H1 (cell line): ENCODE results near the gene GPRIN3. TPM values are rescaled to one million over a fixed set of nuclear protein-coding genes. Genes with fewer than 3 reads are reported as not detected.

ENCODE experiments used
- CTCF ChIA-PET: fragments of 300-600 bp; sonication (Branson Sonifier 250); formaldehyde crosslinking; loops from one replicate; lab custom pipeline; 2021; ENCODE audit not compliant: partially characterized antibody; lab: Charles Lee
- POLR2A ChIA-PET: fragments of 300-600 bp; sonication (Branson Sonifier 250); formaldehyde crosslinking; loops from one replicate; lab custom pipeline; 2021; ENCODE audit warnings: inconsistent platforms; ENCODE audit not compliant: partially characterized antibody; lab: Charles Lee
- DNase-seq, 2 experiments: peaks; one replicate each; pipeline versions ENCODE4 v3.0.0 to v3.0.0-alpha.2; 2010 to 2022; ENCODE audit warnings: low spot score in 2 of 2, low read depth in 1 of 2, mixed read lengths in 1 of 2
- FAIRE-seq: peaks from 2 replicates; lab custom pipeline; 2011; peaks lifted over from hg19 to GRCh38; lab: Jason Lieb, UNC
- H2AFZ ChIP-seq: 2 replicates; pipeline ENCODE4 v1.8.1; 2012; ENCODE audit warnings: low read length, inconsistent platforms
- H2AK5ac ChIP-seq: 2 replicates; pipeline ENCODE4 v1.6.1; 2013; ENCODE audit warnings: low read depth, low read length
- H2BK120ac ChIP-seq: replicated peaks from 2 replicates; pipeline ENCODE3; 2013; ENCODE audit warnings: low read depth, low read length, inconsistent platforms
- H2BK12ac ChIP-seq: 2 replicates; pipeline ENCODE4 v1.6.1; 2013; ENCODE audit warnings: low read depth, low read length
- H2BK15ac ChIP-seq: 2 replicates; pipeline ENCODE4 v1.6.1; 2013; ENCODE audit warnings: low read length
- H2BK20ac ChIP-seq: 2 replicates; pipeline ENCODE4 v1.6.1; 2013; ENCODE audit warnings: low read length
- H2BK5ac ChIP-seq: 2 replicates; pipeline ENCODE4 v1.6.1; 2013; ENCODE audit warnings: low read depth, low read length
- H3K14ac ChIP-seq: 2 replicates; pipeline ENCODE4 v1.6.1; 2013; ENCODE audit warnings: inconsistent platforms; ENCODE audit not compliant: insufficient read length
- H3K18ac ChIP-seq: 2 replicates; pipeline ENCODE4 v1.6.1; 2013; ENCODE audit warnings: low read length; ENCODE audit errors: extremely low read depth
- H3K23ac ChIP-seq: 2 replicates; pipeline ENCODE4 v1.6.1; 2013; ENCODE audit warnings: inconsistent platforms; ENCODE audit not compliant: insufficient read length
- H3K23me2 ChIP-seq: 2 replicates; pipeline ENCODE4 v1.6.1; 2013; ENCODE audit warnings: low read depth, low read length
- H3K27ac ChIP-seq: 2 replicates; pipeline ENCODE4 v1.6.1; 2011; ENCODE audit warnings: low read depth, low read length, inconsistent platforms
- H3K27me3 ChIP-seq, 4 experiments: replicated peaks in 1 of 4; 1 replicate in 1 of 4; 2 replicates in 3 of 4; pipeline versions ENCODE4 v1.6.1 to v1.8.1; 2011 to 2013; ENCODE audit warnings: low read length in 3 of 4, mild to moderate bottlenecking in 3 of 4, inconsistent platforms in 2 of 4, mixed read lengths in 2 of 4, moderate library complexity in 1 of 4; ENCODE audit not compliant: control insufficient read depth in 3 of 4, insufficient read depth in 3 of 4; ENCODE audit errors: extremely low read depth in 1 of 4
- H3K36me3 ChIP-seq, 4 experiments: 2 replicates each; pipeline versions ENCODE4 v1.6.1 to v1.8.1; 2011 to 2013; ENCODE audit warnings: mild to moderate bottlenecking in 4 of 4, low read length in 3 of 4, moderate library complexity in 2 of 4, control low read depth in 1 of 4, inconsistent platforms in 1 of 4; ENCODE audit not compliant: insufficient read depth in 4 of 4, control insufficient read depth in 2 of 4
- H3K4ac ChIP-seq: replicated peaks from 2 replicates; pipeline ENCODE3; 2013; ENCODE audit warnings: low read length, low read depth, mixed read lengths, inconsistent platforms; ENCODE audit not compliant: insufficient read length
- H3K4me1 ChIP-seq, 4 experiments: replicated peaks in 1 of 4; 1 replicate in 1 of 4; 2 replicates in 3 of 4; pipeline versions ENCODE4 v1.6.1 to v1.8.1; 2011 to 2013; ENCODE audit warnings: low read length in 3 of 4, inconsistent platforms in 2 of 4, mixed read lengths in 1 of 4; ENCODE audit not compliant: insufficient read depth in 4 of 4, control insufficient read depth in 3 of 4
- H3K4me2 ChIP-seq, 2 experiments: 2 replicates each; pipeline versions ENCODE4 v1.6.1 to v1.8.1; 2011 to 2013; ENCODE audit warnings: low read depth in 2 of 2, low read length in 2 of 2, control low read depth in 1 of 2, inconsistent platforms in 1 of 2, mild to moderate bottlenecking in 1 of 2; ENCODE audit not compliant: insufficient read depth in 1 of 2
- H3K4me3 ChIP-seq, 4 experiments: fragments of 200-600, 300-600 bp in 1 of 4; sonication (generic), shearing (Covaris generic), sonication (Bioruptor Twin) in 1 of 4; 2 replicates each; pipeline versions ENCODE4 v1.5.1 to v1.8.1; 2011 to 2016; ENCODE audit warnings: low read length in 4 of 4, low read depth in 3 of 4, control low read depth in 2 of 4, inconsistent platforms in 2 of 4, mild to moderate bottlenecking in 2 of 4, mixed read lengths in 1 of 4, moderate library complexity in 1 of 4; ENCODE audit not compliant: insufficient read depth in 2 of 4; ENCODE audit errors: extremely low read depth in 1 of 4
- H3K56ac ChIP-seq: replicated peaks from 2 replicates; pipeline ENCODE3; 2013; ENCODE audit warnings: low read depth, mild to moderate bottlenecking, mixed read lengths, low read length, inconsistent platforms; ENCODE audit not compliant: insufficient read length
- H3K79me1 ChIP-seq: 2 replicates; pipeline ENCODE4 v1.6.1; 2013; ENCODE audit warnings: low read depth, low read length, control low read depth
- H3K79me2 ChIP-seq, 2 experiments: 2 replicates each; pipeline versions ENCODE4 v1.6.1 to v1.8.1; 2012 to 2013; ENCODE audit warnings: low read length in 2 of 2, mild to moderate bottlenecking in 2 of 2, inconsistent platforms in 1 of 2; ENCODE audit not compliant: insufficient read depth in 2 of 2, control insufficient read depth in 1 of 2
- H3K9ac ChIP-seq, 4 experiments: replicated peaks in 1 of 4; 1 replicate in 1 of 4; 2 replicates in 3 of 4; pipeline versions ENCODE4 v1.6.1 to v1.8.1; 2011 to 2013; ENCODE audit warnings: low read depth in 3 of 4, low read length in 3 of 4, control low read depth in 2 of 4, mild to moderate bottlenecking in 2 of 4, moderate library complexity in 2 of 4, inconsistent platforms in 1 of 4; ENCODE audit errors: extremely low read depth in 1 of 4
- H3K9me3 ChIP-seq, 2 experiments: 2 replicates each; pipeline versions ENCODE4 v1.6.1 to v1.8.1; 2012 to 2013; ENCODE audit warnings: mild to moderate bottlenecking in 2 of 2, moderate library complexity in 2 of 2, control low read depth in 1 of 2, inconsistent platforms in 1 of 2, low read depth in 1 of 2, low read length in 1 of 2, mixed read lengths in 1 of 2; ENCODE audit not compliant: insufficient read depth in 2 of 2
- H4K20me1 ChIP-seq, 2 experiments: replicated peaks in 1 of 2; 2 replicates each; pipeline versions ENCODE3 to v1.8.1; 2011 to 2013; ENCODE audit warnings: inconsistent platforms in 2 of 2, low read length in 2 of 2, mild to moderate bottlenecking in 1 of 2; ENCODE audit not compliant: insufficient read depth in 2 of 2, control insufficient read depth in 1 of 2
- H4K5ac ChIP-seq: 2 replicates; pipeline ENCODE4 v1.6.1; 2013; ENCODE audit warnings: low read length, low read depth, mixed read lengths, inconsistent platforms; ENCODE audit not compliant: insufficient read length
- H4K8ac ChIP-seq: 2 replicates; pipeline ENCODE4 v1.8.0; 2013; ENCODE audit warnings: mild to moderate bottlenecking, moderate library complexity, low read length, inconsistent platforms; ENCODE audit not compliant: insufficient read depth; ENCODE audit errors: extremely low read depth
- H4K91ac ChIP-seq: replicated peaks from 2 replicates; pipeline ENCODE3; 2013; ENCODE audit warnings: low read length, mixed read lengths, inconsistent platforms; ENCODE audit not compliant: insufficient read length
- ASH2L ChIP-seq: fragments of 200-600, 300-600 bp; sonication (generic); IDR thresholded peaks from one replicate; pipeline ENCODE4 v1.7.1; 2017; ENCODE audit warnings: low read length
- ATF3 ChIP-seq: IDR thresholded peaks from 2 replicates; pipeline ENCODE4 v1.6.1; 2011; ENCODE audit warnings: low read depth, mild to moderate bottlenecking, low read length; ENCODE audit not compliant: insufficient read depth
- BRCA1 ChIP-seq: IDR thresholded peaks from 2 replicates; pipeline ENCODE4 v1.6.1; 2012; ENCODE audit warnings: low read depth, low read length, improper control_type of control experiment
- CBX5 ChIP-seq: fragments of 300-800, 300-1000 bp; sonication (generic); IDR thresholded peaks from 2 replicates; pipeline ENCODE4 v1.7.1; 2016; ENCODE audit warnings: antibody characterized with exemption, low read length, low read depth
- CEBPB ChIP-seq: IDR thresholded peaks from 2 replicates; pipeline ENCODE4 v1.6.1; 2012; ENCODE audit warnings: low read depth, low read length
- CTBP2 ChIP-seq: IDR thresholded peaks from 2 replicates; pipeline ENCODE4 v1.7.0; 2011; ENCODE audit warnings: borderline replicate concordance, mild to moderate bottlenecking, moderate library complexity, mixed read lengths, low read length; ENCODE audit not compliant: insufficient read depth, insufficient read length
- EGR1 ChIP-seq: IDR thresholded peaks from 2 replicates; pipeline ENCODE4 v1.6.1; 2011; ENCODE audit warnings: low read depth, low read length, borderline replicate concordance
- FOSL1 ChIP-seq: IDR thresholded peaks from 2 replicates; pipeline ENCODE4 v1.6.1; 2011; ENCODE audit warnings: mild to moderate bottlenecking, low read depth, low read length, moderate library complexity; ENCODE audit not compliant: insufficient read depth
- MAX ChIP-seq: IDR thresholded peaks from 2 replicates; pipeline ENCODE4 v1.6.1; 2012; ENCODE audit warnings: inconsistent platforms
- SP4 ChIP-seq: IDR thresholded peaks from 2 replicates; pipeline ENCODE4 v1.6.1; 2012; ENCODE audit warnings: low read length, inconsistent platforms
- SRF ChIP-seq: IDR thresholded peaks from 2 replicates; pipeline ENCODE4 v1.6.1; 2011; ENCODE audit warnings: mild to moderate bottlenecking, low read depth, low read length, moderate library complexity
- WGBS, 2 experiments: shearing (Covaris generic) in 1 of 2; methylation state at CpG; one replicate each; pipeline versions ENCODE4 v1.1.6 to v1.1.7; 2013 to 2015; ENCODE audit warnings: low lambda C conversion rate in 2 of 2, mixed read lengths in 2 of 2, inconsistent platforms in 1 of 2, low coverage in 1 of 2, missing lambda C conversion rate in 1 of 2; ENCODE audit not compliant: insufficient replicate concordance in 2 of 2, insufficient coverage in 1 of 2, insufficient read length in 1 of 2; ENCODE audit errors: extremely low coverage in 1 of 2, missing lambda C conversion rate in 1 of 2; 5-methylcytosine and 5-hydroxymethylcytosine counted together
- polyA plus RNA-seq, 7 experiments: library from polyadenylated mRNA; depleted of rRNA in 3 of 7; stranded (reverse) in 5 of 7; unstranded in 2 of 7; fragments of >200 nt in 5 of 7; fragments of 200-250 nt in 2 of 7; gene quantifications; 1 replicate in 5 of 7; 2 replicates in 1 of 7; 4 replicates in 1 of 7; pipeline versions ENCODE4 v1.2.1 to v1.2.3, GENCODE V29; 2011 to 2013; ENCODE audit warnings: missing spikeins in 2 of 7, mixed read lengths in 2 of 7
- total RNA-seq: library from RNA; stranded (reverse); fragmentation: NEBNext Ultra II Directional; extraction: Animal tissue kit (Norgen Biotek cat#: 25700); gene quantifications from 2 replicates; pipeline ENCODE4 v1.2.1, GENCODE V29; 2021

GPRIN3 gene
- total and polyA plus RNA-seq, 2 of the 8 experiments (the other 6 are each of a cell fraction or from before 2014, with no cell fraction given): 0.17 to 1.4 TPM

- no peak overlapping the region for H3K9ac ChIP-seq
- H3K27me3 ChIP-seq: peaks cover 0 to 1% (median 0%) of the 10 kb centered on the region in 4 experiments; a peak in 1 of 7 replicates
- no peak for FAIRE-seq
- H2AFZ ChIP-seq: no peak overlapping the region
- no peak overlapping the region for H4K5ac ChIP-seq
- no peaks in the 10 kb centered on the region for H3K4me1 ChIP-seq
- H2BK120ac ChIP-seq: no peak overlapping the region
- H3K9me3 ChIP-seq: peaks cover 3% of the 10 kb centered on the region in 2 experiments; a peak in 1 of 4 replicates
- no peaks in the 10 kb centered on the region for H3K79me2 ChIP-seq
- H2BK20ac ChIP-seq: no peak overlapping the region
- H2AK5ac ChIP-seq: no peak overlapping the region
- no peak for TF ChIP-seq BRCA1
- no peak for TF ChIP-seq SP4
- TF ChIP-seq ASH2L: no peak
- no peak for TF ChIP-seq ATF3
- TF ChIP-seq MAX: no peak
- TF ChIP-seq CTBP2: no peak
- TF ChIP-seq CEBPB: no peak
- TF ChIP-seq SRF: no peak
- TF ChIP-seq FOSL1: no peak
- no peak for TF ChIP-seq CBX5
- TF ChIP-seq EGR1: no peak
- H3K27ac ChIP-seq: no peak overlapping the region
- H4K8ac ChIP-seq: no peak overlapping the region
- no peak overlapping the region for H3K23ac ChIP-seq
- H3K14ac ChIP-seq: no peak overlapping the region
- no peak overlapping the region for H3K4ac ChIP-seq
- no peaks in the 10 kb centered on the region for H4K20me1 ChIP-seq
- no peak overlapping the region for H2BK12ac ChIP-seq
- 88% methylated on average over 1 of the region's 1 CpG; no CpG with 5 or more reads in 1 of the 2 experiments for WGBS, 2 experiments
- no peak overlapping the region for H4K91ac ChIP-seq
- H3K36me3 ChIP-seq: no peaks in the 10 kb centered on the region
- no peak overlapping the region for H3K56ac ChIP-seq
- ChIA-PET POLR2A (no interaction called here), CTCF (interaction anchor here (1.4 kb wide), 1 partner anchor 98 kb away, joined by 3 read pairs; no protein-coding TSS in a partner anchor)
- no peak for DNase-seq
- H3K4me3 ChIP-seq: no peak overlapping the region
- H3K23me2 ChIP-seq: no peaks in the 10 kb centered on the region
- H2BK5ac ChIP-seq: no peak overlapping the region
- H3K4me2 ChIP-seq: no peak overlapping the region
- H3K18ac ChIP-seq: no peak overlapping the region
- no peak overlapping the region for H2BK15ac ChIP-seq
- no peaks in the 10 kb centered on the region for H3K79me1 ChIP-seq
These were observed 44.9 kb upstream of the GPRIN3 start for GRCh38 chr4:89352541-89352940.
